ENCODE data around the gene LYZL1. TPM values are rescaled to one million over a fixed set of nuclear protein-coding genes. Genes with fewer than 3 reads are reported as not detected.
"Not testable (repeated sequence)": the region's sequence is repeated elsewhere in the genome, so short reads cannot be mapped to it uniquely, and the experiment has no call there.

The LYZL1 gene
- total RNA-seq, 1 experiment from 2014 or later: not detected

DNA sequence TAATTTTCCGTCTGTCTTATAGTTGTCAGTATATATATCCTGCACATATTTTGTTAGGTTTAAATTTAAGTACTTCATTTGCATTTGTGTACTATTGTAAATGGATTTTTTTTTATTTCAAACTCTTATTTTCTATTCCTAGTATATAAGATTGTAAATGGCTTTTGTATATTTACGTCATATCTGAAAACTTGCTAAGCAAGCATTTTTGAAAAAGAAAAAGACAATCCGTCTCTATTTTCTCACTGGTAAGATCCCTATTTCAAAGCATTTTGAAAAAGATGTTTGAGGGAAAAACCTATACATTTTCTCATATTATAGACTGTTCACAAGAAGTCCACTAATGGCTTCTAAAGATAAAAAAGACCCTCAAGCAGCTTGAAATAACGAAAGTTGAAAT is 1.2 kb upstream of the LYZL1 start (continued):
- TF ChIP-seq, protein P1, sequence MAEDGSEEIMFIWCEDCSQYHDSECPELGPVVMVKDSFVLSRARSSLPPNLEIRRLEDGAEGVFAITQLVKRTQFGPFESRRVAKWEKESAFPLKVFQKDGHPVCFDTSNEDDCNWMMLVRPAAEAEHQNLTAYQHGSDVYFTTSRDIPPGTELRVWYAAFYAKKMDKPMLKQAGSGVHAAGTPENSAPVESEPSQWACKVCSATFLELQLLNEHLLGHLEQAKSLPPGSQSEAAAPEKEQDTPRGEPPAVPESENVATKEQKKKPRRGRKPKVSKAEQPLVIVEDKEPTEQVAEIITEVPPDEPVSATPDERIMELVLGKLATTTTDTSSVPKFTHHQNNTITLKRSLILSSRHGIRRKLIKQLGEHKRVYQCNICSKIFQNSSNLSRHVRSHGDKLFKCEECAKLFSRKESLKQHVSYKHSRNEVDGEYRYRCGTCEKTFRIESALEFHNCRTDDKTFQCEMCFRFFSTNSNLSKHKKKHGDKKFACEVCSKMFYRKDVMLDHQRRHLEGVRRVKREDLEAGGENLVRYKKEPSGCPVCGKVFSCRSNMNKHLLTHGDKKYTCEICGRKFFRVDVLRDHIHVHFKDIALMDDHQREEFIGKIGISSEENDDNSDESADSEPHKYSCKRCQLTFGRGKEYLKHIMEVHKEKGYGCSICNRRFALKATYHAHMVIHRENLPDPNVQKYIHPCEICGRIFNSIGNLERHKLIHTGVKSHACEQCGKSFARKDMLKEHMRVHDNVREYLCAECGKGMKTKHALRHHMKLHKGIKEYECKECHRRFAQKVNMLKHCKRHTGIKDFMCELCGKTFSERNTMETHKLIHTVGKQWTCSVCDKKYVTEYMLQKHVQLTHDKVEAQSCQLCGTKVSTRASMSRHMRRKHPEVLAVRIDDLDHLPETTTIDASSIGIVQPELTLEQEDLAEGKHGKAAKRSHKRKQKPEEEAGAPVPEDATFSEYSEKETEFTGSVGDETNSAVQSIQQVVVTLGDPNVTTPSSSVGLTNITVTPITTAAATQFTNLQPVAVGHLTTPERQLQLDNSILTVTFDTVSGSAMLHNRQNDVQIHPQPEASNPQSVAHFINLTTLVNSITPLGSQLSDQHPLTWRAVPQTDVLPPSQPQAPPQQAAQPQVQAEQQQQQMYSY (CRISPR knock-in tag; IDR thresholded peaks at IDR 0.05): no peak
- TF ChIP-seq, protein P2, sequence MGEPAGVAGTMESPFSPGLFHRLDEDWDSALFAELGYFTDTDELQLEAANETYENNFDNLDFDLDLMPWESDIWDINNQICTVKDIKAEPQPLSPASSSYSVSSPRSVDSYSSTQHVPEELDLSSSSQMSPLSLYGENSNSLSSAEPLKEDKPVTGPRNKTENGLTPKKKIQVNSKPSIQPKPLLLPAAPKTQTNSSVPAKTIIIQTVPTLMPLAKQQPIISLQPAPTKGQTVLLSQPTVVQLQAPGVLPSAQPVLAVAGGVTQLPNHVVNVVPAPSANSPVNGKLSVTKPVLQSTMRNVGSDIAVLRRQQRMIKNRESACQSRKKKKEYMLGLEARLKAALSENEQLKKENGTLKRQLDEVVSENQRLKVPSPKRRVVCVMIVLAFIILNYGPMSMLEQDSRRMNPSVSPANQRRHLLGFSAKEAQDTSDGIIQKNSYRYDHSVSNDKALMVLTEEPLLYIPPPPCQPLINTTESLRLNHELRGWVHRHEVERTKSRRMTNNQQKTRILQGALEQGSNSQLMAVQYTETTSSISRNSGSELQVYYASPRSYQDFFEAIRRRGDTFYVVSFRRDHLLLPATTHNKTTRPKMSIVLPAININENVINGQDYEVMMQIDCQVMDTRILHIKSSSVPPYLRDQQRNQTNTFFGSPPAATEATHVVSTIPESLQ (CRISPR knock-in tag; IDR thresholded peaks at IDR 0.05): no peak

DNA sequence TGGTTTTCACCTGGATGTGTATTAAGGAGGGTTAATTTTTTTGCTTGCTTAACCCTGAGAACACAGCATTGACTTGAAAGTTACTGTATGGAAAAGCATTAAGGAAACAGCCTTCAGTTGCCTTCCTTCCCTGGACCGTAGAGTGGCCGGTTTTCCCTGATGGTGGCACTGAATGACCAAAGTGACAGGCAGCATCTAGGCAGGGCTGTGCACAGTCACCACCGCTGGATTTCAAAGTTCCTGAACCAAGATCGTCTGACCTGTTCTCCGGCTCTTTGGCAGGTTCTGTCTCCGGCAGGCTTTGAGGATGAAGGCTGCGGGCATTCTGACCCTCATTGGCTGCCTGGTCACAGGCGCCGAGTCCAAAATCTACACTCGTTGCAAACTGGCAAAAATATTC is 2.7 kb downstream of the LYZL1 start:
- ATAC-seq; DNase-seq (ENCODE audit: low spot score); CTCF ChIA-PET: not testable (repeated sequence)

DNA sequence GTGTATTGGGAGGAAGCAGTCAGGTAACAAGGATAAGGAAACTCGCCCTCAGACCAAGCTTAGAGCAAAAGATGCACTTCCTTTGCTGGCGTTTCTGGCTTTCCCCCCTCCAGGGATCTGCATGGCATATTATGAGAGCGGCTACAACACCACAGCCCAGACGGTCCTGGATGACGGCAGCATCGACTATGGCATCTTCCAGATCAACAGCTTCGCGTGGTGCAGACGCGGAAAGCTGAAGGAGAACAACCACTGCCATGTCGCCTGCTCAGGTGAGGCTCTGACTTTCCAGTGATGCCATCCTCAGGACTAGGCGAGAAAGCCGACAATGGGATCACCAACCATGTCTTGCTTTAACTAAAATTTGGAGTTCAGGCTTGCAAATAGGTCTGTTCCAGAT is 3.5 kb downstream of the LYZL1 start:
- Mint-ChIP-seq H3K9me3 (peaks cover 40% of the 10 kb centered on the region), H3K36me3 (peaks cover 16% of the 10 kb centered on the region)
- POLR2A ChIA-PET; H3K27ac Mint-ChIP-seq; H3K27me3 Mint-ChIP-seq (ENCODE audit: low read depth); ATAC-seq; DNase-seq (ENCODE audit: low spot score); H3K4me3 Mint-ChIP-seq; H3K4me1 Mint-ChIP-seq: not testable (repeated sequence)
- CTCF ChIA-PET: interaction anchor here (2.0 kb wide), 1 partner anchor 12 kb away, joined by 7 read pairs; no protein-coding TSS in a partner anchor

More for the DNA sequence above, 2.7 kb downstream of the LYZL1 start:
- H3K4me3 Mint-ChIP-seq; H3K27ac Mint-ChIP-seq; H3K36me3 Mint-ChIP-seq; H3K27me3 Mint-ChIP-seq (ENCODE audit: low read depth); POLR2A ChIA-PET; H3K4me1 Mint-ChIP-seq: not testable (repeated sequence)
- H3K9me3 Mint-ChIP-seq: peaks cover 33% of the 10 kb centered on the region

DNA sequence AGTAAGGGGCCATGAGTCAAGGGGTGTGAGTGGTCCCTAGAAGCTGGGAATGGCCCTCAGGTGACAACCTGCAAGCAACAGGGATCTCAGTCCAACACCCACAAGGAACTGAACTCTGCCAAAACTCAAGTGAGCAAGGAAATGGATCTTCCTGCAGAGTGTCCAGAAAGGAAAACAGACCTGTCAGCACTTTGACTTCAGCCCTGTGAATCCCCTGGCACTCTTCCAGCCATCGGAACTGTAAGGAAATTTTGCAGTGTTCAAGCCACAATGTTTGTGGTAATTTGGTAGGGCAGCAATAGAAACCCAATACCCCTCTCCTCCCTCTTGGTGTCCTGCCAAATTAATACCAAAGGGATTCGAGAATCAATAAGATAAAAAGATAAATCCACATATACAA is 6.9 kb downstream of the LYZL1 start:
- CTCF ChIA-PET: interaction anchor here (0.9 kb wide), 1 partner anchor 9 kb away, joined by 3 read pairs; no protein-coding TSS in a partner anchor
- no peak for TF ChIP-seq MXD4 (CRISPR knock-in tag; IDR thresholded peaks at IDR 0.05; ENCODE audit: borderline replicate concordance)
- TF ChIP-seq ZNF263 (CRISPR knock-in tag; IDR thresholded peaks at IDR 0.05; ENCODE audit: low read depth): no peak
- TF ChIP-seq, protein P3, sequence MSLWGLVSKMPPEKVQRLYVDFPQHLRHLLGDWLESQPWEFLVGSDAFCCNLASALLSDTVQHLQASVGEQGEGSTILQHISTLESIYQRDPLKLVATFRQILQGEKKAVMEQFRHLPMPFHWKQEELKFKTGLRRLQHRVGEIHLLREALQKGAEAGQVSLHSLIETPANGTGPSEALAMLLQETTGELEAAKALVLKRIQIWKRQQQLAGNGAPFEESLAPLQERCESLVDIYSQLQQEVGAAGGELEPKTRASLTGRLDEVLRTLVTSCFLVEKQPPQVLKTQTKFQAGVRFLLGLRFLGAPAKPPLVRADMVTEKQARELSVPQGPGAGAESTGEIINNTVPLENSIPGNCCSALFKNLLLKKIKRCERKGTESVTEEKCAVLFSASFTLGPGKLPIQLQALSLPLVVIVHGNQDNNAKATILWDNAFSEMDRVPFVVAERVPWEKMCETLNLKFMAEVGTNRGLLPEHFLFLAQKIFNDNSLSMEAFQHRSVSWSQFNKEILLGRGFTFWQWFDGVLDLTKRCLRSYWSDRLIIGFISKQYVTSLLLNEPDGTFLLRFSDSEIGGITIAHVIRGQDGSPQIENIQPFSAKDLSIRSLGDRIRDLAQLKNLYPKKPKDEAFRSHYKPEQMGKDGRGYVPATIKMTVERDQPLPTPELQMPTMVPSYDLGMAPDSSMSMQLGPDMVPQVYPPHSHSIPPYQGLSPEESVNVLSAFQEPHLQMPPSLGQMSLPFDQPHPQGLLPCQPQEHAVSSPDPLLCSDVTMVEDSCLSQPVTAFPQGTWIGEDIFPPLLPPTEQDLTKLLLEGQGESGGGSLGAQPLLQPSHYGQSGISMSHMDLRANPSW (CRISPR knock-in tag; conservative IDR thresholded peaks at IDR 0.05; ENCODE audit: low read depth): no peak
- TF ChIP-seq, protein P4, sequence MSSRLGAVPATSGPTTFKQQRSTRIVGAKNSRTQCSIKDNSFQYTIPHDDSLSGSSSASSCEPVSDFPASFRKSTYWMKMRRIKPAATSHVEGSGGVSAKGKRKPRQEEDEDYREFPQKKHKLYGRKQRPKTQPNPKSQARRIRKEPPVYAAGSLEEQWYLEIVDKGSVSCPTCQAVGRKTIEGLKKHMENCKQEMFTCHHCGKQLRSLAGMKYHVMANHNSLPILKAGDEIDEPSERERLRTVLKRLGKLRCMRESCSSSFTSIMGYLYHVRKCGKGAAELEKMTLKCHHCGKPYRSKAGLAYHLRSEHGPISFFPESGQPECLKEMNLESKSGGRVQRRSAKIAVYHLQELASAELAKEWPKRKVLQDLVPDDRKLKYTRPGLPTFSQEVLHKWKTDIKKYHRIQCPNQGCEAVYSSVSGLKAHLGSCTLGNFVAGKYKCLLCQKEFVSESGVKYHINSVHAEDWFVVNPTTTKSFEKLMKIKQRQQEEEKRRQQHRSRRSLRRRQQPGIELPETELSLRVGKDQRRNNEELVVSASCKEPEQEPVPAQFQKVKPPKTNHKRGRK (CRISPR knock-in tag; IDR thresholded peaks at IDR 0.05; ENCODE audit: borderline replicate concordance): no peak
- Mint-ChIP-seq H3K9me3 (peaks cover 55% of the 10 kb centered on the region), H3K36me3 (peaks cover 37% of the 10 kb centered on the region), H3K27me3 (ENCODE audit: low read depth) (no peaks in the 10 kb centered on the region), H3K4me1 (no peaks in the 10 kb centered on the region), H3K4me3 (no peak overlapping the region), H3K27ac (no peak overlapping the region)
- POLR2A ChIA-PET: no interaction called here
- no peak for ATAC-seq
- DNase-seq (ENCODE audit: low spot score): no peak
